ENCODE measurements around the gene ADI1. TPM values are rescaled to one million over a fixed set of nuclear protein-coding genes. Genes with fewer than 3 reads are reported as not detected.
A peak's percentile ranks its signal among the peaks of the same experiment; 100 is the strongest.

The ADI1 gene
- polyA plus RNA-seq, 1 of the 3 experiments (the other 2 are of a cell fraction), result 67.2 TPM

- TF ChIP-seq ZBTB33 (IDR thresholded peaks at IDR 0.05; ENCODE audit: borderline replicate concordance, low read depth), result peak; percentile 75; the same call in 1 of the 2 replicates
- TF ChIP-seq RFX5 (IDR thresholded peaks at IDR 0.05; ENCODE audit: low read length), result no peak
- TF ChIP-seq TCF12 (IDR thresholded peaks at IDR 0.05), result no peak; the same call in 1 of the 2 replicates
- TF ChIP-seq TEAD4 (IDR thresholded peaks at IDR 0.05; ENCODE audit: borderline replicate concordance, insufficient read depth), result no peak
- TF ChIP-seq FOXM1 (IDR thresholded peaks at IDR 0.05; ENCODE audit: low read depth), result no peak
- peak; percentile 32; the same call in 1 of the 2 replicates for TF ChIP-seq RCOR1 (IDR thresholded peaks at IDR 0.05; ENCODE audit: low read length)
- no peak for TF ChIP-seq SMC3 (IDR thresholded peaks at IDR 0.05; ENCODE audit: low read depth, low read length)
- TF ChIP-seq CHD2 (IDR thresholded peaks at IDR 0.05; ENCODE audit: low read length, partially characterized antibody), result peak; percentile 84
- TF ChIP-seq EP300 (IDR thresholded peaks at IDR 0.05; ENCODE audit: borderline replicate concordance in 1 of 2, low read depth in 1 of 2, low read length in 1 of 2), result no peak
- peak; percentile 90 for TF ChIP-seq SIN3A (IDR thresholded peaks at IDR 0.05; ENCODE audit: borderline replicate concordance, low read depth, low read length)
- TF ChIP-seq REST (IDR thresholded peaks at IDR 0.05; ENCODE audit: low read depth, low read length), result no peak; the same call in 1 of the 2 replicates
- peak; percentile 92 for TF ChIP-seq POLR2AphosphoS5 (IDR thresholded peaks at IDR 0.05; ENCODE audit: low read depth, low read length)
- no peak for TF ChIP-seq NRF1 (IDR thresholded peaks at IDR 0.05; ENCODE audit: low read depth, low read length)
- peak; percentile 95 for TF ChIP-seq ELF1 (IDR thresholded peaks at IDR 0.05)
- peak; percentile 90 for TF ChIP-seq TAF1 (IDR thresholded peaks at IDR 0.05; ENCODE audit: borderline replicate concordance, low read depth, low read length)
- TF ChIP-seq GATA2 (CRISPR knock-in tag; IDR thresholded peaks at IDR 0.05), result no peak
- no peak; the same call in 1 of the 2 replicates for TF ChIP-seq RAD21 (IDR thresholded peaks at IDR 0.05; ENCODE audit: low read length)
- peak; percentile 16; the same call in 1 of the 2 replicates for TF ChIP-seq FOSL2 (IDR thresholded peaks at IDR 0.05; ENCODE audit: borderline replicate concordance, low read depth)
- no peak for TF ChIP-seq MEF2A (IDR thresholded peaks at IDR 0.05; ENCODE audit: borderline replicate concordance, low read depth)
- no peak for TF ChIP-seq USF2 (IDR thresholded peaks at IDR 0.05; ENCODE audit: borderline replicate concordance, low read depth, low read length)
- TF ChIP-seq YY1 (IDR thresholded peaks at IDR 0.05; ENCODE audit: low read depth), result no peak; the same call in 1 of the 2 replicates
- no peak for TF ChIP-seq EZH2phosphoT487 (IDR thresholded peaks at IDR 0.05; ENCODE audit: borderline replicate concordance, low read depth)
- TF ChIP-seq IRF3 (IDR thresholded peaks at IDR 0.05; ENCODE audit: low read depth, low read length), result no peak
Observed at GRCh38 chr2:3558205-3559014, 39.1 kb upstream of the ADI1 start, which contains the start of gene RNASEH1 (continued).

Measured in SK-N-SH (cell line).